CD1c-positive myeloid dendritic cell (primary cell): Measurements from ENCODE around the gene PTRH1.
"Not testable (repeated sequence)": the region's sequence is repeated elsewhere in the genome, so short reads cannot be mapped to it uniquely, and the experiment has no call there.

ENCODE experiments used
- DNase-seq: peaks from one replicate; pipeline ENCODE4 v3.0.0-alpha.2; 2016; ENCODE audit errors: extremely low spot score

The PTRH1 gene, protein sequence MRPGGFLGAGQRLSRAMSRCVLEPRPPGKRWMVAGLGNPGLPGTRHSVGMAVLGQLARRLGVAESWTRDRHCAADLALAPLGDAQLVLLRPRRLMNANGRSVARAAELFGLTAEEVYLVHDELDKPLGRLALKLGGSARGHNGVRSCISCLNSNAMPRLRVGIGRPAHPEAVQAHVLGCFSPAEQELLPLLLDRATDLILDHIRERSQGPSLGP

DNA sequence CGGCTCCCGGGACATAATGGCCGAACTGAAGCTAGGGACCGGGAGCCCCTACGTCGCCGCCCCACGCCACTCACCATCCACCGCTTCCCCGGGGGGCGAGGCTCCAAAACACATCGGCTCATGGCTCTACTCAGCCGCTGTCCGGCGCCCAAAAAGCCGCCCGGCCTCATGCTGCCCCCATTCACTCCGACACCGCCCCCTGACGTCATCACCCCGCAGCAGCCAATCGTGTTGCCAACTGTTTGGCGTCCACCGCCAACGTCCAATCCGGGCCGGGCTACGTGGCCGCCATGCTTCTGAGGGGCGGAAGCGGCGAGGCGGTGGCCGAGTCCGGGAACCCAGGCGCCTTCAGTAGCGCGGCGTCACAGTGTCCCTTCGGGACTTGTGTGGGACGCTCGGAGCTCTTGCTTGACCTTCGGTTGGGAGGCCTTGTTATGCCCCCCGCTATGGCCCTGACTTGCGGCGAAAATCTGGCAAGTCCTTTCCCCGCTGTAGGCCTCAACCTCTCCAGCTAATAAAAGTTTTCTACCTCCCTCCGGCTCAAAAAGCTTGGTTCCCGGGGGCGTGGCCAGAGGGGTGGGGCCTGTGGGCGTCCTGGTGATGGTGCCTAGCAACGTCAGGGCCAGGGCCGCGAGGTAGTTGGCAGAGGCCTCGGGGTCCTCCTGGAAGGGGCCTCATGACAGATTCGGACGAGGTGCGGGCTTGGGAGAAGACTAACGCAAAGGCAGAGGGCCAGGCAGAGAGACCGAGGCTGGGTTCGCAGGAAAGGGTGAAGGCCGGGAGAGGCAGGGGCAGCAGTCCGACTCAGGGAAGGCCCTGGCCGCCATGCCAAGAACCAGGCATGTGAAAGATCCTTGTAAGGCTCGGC lies at the start of gene PTRH1, which contains the start of gene TTC16:
PTRH1 (minus strand) TSS at position 194 of the 868 bp plus-strand sequence; CDS start at position 170, 24 bp downstream.
TTC16 (plus strand) TSS at position 610 of the 868 bp plus-strand sequence; CDS start at position 677, 67 bp downstream.
- DNase-seq, result peak; percentile 98

DNA sequence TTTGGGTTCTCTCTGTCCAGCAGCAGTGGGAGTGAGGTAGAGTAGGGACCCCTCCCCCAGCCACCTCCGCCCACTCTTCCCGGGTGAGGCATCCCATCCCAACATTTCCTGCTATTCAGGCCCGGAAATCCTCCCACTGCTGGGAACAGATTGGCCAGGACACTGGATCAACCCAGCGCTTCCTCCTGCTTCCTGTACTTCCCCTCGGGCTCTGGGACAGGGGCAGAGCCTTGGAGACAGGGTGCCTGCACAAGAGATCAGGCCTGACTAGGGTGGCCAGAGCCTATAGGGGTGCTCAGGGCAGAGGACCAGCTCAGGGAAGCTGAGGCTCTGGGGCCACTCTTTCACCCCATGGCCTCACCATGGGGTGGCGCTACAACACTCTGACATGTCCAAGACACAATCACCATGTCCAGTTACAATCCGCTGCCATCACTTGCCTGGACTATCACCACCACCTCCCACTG lies 48.5 kb upstream of the PTRH1 start:
- DNase-seq, result peak; percentile 71

DNA sequence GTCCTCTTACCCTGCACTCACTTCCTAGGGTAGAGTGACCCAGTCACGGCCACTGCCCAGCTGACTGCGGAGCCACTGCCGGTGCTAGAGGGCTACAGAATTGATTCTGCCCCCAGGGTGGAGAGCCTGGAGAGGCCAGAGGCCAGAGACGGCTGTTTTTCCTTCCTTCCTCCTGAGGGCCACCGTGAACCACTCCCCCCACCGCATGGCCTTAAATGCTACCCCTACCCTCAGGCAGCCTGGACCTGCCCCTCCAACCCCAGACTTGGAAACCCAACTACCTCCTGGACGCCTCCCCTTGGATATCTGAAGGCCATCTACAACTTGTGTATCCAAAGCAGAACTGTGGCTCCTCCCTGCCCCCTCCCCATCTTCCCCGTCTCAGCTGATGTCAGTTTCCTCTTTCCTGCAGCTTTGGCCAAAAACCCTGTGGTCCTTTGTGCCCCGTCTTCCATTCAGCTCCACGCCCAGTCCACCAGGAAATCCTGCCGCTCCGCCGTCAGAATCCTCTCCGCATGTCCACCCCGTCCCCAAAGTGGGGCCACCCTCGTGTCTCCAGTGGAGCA lies 46.7 kb upstream of the PTRH1 start:
- peak; percentile 68 for DNase-seq

DNA sequence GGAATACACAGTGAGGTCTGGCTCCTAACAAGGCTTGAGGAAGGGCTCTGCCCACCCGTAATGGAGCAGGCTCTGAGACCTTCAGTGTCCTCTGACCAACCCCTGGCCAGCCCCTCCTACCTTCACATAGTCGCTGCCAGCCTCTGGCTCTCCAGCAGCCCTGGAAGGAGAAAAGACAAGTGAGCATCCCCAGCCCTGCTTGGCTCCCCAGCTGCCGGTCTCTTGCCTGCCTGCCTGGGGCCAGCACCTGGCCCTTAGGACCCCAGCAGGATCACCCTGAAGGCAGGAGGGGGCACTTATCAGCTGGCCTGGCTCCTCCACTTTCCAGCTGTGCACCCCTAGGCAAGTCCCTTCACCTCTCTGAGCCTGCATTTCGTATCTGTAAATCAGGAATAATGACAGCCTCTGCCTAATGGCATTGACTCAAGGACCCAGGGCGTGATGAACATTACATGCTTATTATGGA lies 46.1 kb upstream of the PTRH1 start:
- no peak for DNase-seq

DNA sequence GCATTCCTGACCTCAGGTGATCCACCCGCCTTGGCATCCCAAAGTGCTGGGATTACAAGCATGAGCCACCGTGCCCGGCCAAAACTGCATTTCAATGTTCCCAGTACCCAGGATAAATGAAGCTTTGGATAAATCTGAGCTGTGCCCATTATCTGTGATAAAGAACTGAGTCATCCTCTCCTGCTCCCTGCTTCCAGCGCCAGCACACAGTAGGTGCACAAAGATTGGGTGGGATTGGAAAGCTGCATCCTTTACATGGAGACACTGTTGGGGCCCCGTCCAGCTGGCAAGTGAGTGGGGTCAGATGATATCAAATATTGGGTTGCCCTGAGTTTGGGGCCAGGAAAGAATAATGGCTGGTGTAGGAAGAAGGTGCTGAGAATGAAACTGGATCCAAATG lies 45.6 kb upstream of the PTRH1 start:
- DNase-seq, result no peak

DNA sequence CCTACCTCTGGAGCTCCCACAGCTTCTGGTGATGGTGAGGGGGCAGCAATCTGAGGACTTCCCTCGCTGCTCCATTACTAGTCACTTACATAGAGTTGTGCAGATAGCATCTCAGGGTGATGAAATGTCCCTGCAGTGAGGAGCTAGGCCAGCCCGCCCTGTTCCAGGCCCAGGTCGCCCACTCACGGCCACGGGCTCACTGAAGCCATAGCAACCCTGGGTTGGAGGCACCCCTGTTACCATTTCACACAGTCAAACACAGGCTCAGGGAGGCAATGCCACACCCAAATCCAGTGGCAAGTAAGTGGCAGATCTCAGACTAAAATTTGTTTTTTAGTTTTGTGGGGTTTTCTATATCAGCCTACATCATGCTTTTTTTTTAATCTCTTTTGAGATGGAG lies 43.4 kb upstream of the PTRH1 start:
- no peak for DNase-seq

DNA sequence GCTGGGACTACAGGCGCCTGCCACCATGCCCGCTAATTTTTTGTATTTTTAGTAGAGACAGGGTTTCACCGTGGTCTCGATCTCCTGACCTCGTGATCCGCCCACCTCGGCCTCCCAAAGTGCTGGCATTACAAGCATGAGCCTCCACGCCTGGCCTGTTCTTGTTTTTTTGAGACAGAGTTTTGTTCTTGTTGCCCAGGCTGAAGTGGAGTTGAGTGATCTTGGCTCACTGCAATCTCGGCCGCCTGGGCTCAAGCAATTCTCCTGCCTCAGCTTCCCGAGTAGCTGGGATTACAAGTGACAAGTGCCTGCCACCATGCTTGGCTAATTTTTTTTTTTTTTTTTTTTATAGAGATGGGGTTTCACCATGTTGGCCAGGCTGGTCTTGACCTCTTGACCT lies 41.3 kb upstream of the PTRH1 start:
- DNase-seq, result not testable (repeated sequence)

DNA sequence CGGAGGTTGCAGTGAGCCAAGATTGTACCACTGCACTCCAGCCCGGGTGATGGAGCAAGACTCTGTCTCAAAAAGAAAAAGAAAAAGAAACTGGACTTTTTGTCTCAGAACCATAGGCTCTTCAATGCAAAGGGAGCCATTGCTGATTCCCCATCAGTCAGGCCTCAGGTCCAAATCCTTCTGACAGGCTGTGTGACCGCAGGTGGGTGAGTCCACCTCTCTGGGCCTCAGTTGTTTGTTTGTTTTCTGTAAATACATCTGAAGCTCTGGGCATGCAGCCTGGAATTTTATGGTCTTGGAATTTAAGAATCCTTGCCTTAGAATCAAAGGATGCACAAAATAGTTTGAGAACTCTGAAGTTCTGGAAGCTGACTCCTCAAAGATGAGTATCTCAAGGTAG lies 40.8 kb upstream of the PTRH1 start:
- no peak for DNase-seq

DNA sequence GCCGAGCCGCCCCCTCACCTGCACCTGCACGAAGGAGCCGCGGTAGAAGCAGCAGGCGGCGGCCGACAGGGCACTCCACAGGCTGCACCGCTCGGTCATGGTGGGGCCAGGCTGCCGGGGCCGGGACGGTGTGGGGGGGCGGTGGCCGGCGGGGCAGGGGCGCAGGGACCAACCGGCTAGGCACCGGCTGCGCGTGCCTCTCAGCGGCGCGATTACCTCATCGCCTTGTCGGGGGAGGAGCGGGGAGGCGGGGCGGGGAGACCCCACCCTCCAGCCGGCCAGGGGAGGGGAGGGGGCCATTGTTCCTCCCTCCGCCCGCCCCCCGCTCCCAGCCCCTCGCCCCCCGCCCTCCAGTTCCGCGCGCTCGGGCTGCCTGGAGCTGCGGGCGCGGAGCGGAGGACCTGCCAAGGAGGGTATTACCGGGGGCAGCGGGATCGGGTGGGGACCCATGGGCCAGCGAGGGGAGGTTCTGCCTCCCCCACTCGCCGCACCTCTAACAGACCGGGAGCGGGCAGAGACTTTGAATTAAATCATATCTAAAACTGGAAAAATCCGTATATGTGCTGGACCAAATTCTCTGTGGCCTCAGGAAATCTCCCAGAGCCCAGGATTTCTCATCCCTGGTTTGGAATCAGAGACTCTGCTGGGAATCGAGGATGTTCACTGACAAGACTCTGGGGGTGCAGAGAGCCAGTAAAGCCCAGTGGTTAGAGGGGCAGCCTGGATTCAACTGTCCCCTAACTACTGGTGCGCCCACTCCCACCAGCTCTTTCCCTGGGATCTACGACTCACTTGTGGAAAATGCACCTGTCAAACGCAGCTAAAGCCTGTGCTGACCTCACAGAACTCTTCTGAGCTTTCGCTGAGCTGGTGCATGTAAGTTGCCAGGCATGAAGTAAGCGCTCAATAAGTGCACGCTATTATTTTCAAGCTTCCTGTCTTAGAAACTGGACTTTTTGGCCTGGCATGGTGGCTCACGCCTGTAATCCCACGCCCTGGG lies 39.9 kb upstream of the PTRH1 start:
- no peak for DNase-seq

DNA sequence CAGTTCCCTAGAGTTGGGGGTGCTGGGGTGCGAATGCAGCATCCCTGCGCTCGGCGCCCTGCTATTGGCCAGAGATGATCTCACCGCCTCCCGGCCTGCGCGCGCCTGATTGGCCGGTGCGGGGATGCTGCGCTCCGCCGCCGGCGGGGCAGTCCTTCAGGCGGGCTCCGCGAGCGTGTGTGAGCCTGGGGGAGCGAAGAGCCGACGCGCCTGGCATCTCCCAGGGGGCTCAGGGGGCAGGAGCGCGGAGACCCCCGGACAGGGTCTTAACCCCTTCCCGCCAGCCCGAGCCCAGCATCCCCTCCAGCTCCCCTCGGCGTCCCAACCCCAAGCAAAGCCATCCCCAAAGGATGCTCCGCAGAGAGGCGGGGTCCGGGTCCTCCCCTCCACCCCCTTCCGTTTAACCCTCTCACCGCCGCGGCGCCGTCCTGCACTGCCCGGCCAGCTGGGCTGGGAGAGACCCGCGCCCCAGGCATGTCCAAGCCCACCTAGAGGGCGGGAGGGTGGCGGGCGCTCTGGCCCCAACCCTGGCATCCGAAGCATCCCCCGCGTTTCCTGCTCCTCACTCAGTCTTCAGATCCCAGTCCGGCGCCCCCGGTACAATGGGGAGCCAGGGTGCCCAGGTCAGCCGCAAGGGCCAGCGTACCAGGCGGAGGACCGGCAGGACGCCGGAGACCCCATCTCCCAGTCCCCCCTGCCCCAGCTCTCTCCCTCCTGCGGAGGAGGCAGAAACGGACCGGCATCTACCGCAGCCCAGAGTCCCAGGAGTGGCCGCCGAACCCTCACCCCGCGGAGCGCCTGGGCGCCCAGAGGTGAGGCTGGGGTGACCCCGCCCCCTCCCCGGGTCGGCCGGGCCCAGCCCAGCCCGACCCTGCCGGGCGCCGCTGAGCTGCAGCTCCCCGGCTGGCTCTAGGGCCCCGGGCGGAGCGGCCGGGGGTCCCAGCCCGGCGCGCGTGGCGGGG lies 38.9 kb upstream of the PTRH1 start:
- no peak for DNase-seq

DNA sequence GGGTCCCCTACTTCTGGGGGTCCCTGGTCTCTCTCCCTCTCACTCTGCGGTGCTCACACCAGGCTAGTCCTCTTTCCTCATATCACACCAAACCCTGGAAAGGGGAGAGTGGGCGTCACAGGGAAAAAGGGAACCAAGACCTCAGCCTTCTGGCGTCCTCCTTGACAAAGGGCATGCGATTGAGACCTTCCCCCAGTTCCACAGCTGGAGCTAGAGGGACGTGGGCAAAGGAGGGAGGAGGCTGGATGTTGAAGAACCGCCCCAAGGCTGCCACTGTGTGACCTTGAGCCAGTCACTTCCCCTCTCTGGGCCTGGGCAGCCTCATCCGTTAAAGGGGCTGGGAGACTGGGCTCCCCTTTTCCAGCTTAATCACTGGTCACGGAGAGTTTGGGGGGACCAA lies 38.2 kb upstream of the PTRH1 start:
- DNase-seq, result peak; percentile 84

DNA sequence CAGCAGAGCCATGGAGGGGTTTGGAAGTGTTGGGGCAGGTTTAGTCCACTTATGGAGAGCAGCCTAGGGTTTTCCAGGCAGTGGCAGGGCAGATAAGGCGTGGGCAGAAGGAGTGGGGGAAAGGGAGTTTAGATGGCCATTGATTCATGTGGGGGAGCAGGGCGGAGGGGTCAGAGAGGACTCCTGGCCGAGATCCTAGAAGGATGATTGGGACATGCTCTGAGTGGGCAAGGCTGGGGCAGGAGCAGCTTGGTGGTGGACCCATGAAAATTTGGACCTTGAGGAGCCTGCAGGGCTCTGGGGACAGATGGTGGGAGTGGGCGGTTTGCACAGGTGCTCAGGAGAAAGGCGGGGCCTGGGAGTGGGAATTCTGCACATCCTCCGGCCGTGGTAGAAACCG lies 37.7 kb upstream of the PTRH1 start:
- no peak for DNase-seq

DNA sequence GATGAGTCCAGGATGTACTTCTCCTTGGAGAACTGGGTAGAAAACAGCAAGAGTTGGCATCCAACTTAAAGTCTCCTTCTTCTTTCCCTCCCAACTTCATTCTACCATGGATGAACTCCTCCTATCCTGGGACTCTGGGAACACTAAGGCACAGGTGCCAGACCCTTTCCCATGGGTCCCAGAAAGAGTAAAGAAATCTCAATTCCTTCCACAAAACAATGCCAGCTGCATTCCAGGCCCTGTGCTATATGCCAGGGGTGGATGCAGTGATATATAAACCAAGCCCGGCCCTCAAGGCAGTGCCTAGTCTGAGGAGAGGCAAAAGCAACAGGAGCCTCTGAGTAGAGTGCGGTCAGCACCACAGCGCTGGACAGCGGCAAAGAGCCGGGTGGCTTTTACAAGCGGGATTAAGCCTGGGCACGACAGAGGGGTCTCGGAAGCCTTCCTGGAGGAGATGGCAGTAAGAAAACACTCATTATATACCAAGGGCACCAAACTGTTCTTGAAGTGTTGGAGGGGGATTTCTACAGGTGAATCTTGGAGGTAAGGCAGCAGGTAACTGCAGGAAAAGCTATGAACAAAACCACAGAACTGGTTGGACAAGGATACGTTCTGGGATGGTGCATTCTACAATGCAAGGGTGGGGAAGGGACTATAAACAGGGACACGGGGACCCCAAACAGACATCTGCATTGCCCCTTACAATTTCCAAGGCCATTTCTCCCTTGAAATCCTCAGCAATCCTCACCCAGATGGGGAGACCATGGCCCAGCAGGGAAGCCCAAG lies 36.0 kb upstream of the PTRH1 start:
- DNase-seq, result no peak

DNA sequence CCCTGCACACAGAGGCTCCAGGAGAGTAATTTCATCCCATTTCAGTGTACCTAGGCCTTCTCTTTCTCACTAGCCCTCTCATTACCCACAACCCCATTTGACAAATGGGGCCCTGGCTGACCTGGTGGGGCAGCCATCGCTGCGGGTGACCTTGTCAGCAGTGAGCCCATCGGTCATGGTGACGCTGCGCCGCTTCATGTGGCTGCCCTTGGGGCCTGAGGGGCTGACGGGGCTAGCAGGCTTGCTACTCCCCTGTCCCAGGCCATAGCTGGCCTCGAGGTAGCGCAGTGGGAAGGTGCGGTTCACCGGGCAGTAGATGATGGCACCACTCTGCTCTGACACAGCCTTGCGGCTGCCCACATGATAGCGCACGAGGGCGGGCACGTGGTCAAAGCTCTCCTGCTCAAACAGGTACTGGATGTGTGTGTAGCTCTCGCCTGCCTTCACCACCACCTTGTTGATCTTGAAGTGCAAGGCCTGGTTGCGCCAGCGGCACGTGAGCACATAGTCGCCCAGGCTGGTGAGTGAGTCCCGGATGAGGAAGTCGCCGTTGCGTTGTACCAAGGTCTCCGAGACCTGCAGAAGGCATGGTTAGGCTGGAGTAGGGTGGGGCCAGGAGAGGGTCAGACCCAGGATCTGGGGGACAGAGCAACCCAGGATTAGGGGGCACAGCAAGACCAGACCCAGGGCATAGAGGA lies 33.8 kb upstream of the PTRH1 start:
- DNase-seq, result no peak

DNA sequence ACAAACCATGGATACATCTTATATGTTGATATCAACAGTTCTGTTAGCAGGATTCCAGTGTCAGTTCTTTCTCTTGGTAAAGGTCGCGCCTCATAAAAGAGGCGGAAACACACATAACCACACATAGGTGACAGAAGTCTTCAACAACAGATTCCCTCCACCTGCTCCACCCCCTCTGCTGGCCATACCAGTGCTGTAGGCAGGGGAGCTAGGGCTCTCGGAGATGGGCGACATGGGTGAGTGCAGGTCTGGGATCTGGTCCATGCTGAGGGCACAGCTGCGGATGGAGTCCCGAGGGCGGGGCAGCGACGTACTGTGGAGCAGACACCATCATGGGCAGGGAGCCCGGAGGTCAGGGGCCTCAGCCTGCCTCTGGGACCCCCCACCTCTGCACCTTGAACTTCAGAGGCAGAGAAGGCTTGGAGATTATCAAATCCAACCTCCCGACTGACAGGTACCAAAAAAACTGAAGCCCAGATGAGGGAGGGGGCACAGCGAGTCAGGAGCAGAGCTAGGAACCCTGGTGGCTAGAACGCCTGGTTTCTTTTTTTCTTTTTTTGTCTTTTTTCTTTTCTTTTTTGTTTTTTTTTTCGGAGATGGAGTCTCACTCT lies 31.6 kb upstream of the PTRH1 start:
- DNase-seq, result no peak

DNA sequence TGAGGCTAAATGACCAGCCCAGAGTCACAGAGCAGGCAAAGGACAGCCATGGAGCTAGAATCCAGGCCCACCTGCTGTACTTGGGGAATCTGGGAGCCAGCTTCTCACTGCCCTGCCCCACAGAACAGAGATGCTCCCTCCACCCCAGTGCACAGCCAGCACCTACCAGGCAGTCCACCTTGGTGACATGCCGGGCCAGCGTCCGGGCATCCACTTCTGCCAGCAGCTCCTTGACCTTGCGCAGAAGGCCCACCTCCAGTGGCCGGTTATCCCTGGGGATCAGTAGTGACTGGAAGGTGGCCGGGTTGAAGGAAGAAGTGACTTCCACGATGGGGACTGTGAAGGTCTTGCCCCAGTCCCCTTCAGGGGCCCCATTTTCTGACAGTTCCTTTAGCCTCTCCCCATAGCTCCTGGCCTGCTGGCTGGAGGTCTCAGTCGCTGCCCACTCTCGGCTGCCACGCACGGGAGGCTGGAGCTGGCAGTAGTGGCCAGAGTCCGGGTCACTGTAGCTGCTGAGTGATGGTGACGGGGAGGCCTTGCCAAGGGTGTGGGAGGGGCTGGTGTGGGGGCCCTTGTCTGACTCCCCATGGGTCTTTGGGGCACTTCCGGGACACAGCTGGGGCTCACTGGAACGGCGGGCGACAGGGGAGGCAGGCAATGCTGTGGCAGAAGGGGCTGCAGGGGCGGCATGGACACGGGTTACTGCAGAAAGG lies 29.1 kb upstream of the PTRH1 start:
- DNase-seq, result no peak

DNA sequence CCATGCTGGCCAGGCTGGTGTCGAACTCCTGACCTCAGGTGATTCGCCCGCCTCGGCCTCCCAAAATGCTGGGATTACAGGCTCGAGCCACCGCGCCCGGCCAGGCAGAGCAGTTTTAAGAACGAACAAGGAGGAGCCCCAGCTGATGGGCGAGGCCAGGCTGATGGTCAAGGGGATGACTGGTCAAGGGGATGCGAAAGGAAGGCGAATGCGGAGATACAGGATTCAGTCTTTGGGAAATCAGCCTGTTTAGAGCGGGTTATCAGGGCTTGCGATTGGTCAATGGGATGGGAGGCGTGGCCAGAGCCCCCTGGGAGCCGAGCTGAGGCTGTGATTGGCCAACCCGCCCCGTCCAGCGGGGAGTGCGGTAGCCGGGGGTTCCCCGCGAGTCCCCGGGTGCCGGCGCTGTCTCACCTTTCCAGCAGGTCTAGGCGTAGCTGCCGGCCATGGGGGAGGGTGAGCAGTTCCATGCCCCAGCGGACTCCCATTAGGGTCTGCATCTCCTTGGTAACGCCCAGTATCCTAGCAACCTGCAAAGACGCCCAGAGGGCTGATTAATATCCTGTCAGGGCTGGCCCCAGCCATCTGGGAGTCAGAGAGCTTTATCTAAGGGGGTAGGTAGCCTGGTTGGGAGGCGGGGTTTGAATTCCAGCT lies 27.1 kb upstream of the PTRH1 start:
- DNase-seq, result no peak
